Measurements from ENCODE around the gene ATPAF1.

Gene ATPAF1

DNA sequence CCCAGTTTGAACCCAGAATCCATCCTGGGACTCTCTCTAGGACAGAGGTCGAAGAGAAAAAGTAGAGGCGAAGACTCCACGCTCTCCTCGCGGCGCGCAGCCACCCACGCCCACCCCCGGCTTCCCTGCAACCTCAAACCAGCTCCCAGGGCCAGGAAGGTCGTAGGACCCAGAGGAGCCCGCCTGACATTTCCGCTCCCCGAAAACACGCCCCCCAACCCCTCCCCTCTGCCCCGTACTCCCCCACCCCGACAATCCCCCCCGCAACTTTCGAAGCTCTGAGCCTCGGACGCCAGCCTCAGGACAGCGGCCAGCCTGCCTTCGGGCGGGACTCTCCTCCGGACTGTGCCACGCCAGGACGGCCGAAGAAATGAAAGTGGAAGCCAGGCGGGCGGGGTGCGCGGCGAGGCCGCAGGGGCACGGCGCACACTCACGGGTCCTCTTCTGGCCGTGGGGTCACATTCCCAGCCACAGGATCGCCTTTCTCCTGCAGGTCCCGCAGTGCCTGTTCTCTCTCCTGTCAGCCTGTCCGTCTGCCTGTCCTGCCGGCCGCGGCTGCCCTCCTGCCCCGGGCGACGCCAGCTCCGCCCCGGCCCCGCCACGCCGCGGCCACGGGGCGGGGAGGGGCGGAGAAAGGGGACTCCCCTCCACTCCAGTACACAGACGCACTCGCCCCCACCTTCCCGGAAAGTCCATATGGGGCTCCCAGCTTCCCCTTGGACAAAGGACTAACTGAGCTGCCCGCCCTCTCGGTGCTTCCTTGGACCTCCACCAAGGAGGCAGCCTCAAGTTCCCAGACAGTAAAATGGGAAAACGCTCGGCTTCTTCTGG, 51.7 kb downstream of the ATPAF1 start, which contains the start of gene MOB3C:
Gene MOB3C (minus strand): TSS at position 535 of the 831 bp plus-strand sequence. CDS start 3,490 bp downstream, outside the sequence.
- Histone ChIP-seq H4K20me1 (ENCODE audit: insufficient read depth, low read length) (no peaks in the 10 kb centered on the region), H3K79me2 (ENCODE audit: low read length) (no peaks in the 10 kb centered on the region), H3K4me1 (ENCODE audit: low read length) (peaks cover 9% of the 10 kb centered on the region; the same call in 1 of the 2 replicates), H3K36me3 (replicated peaks; ENCODE audit: low read depth, low read length) (no peaks in the 10 kb centered on the region), H2AFZ (ENCODE audit: low read depth, low read length) (peak within 1 kb of the TSS; percentile 88; the same call in 1 of the 2 replicates), H3K27ac (ENCODE audit: low read length) (no peak within 1 kb of the TSS), H3K4me3 (ENCODE audit: low read length) (peak within 1 kb of the TSS; percentile 97), H3K9me3 (ENCODE audit: insufficient read depth, low read length) (no peaks in the 10 kb centered on the region), H3K27me3 (ENCODE audit: low read depth, low read length) (no peaks in the 10 kb centered on the region), H3K9ac (ENCODE audit: low read length) (peak within 1 kb of the TSS; percentile 77), H3K4me2 (ENCODE audit: low read length) (peak within 1 kb of the TSS; percentile 97)
- TF ChIP-seq, protein P1, sequence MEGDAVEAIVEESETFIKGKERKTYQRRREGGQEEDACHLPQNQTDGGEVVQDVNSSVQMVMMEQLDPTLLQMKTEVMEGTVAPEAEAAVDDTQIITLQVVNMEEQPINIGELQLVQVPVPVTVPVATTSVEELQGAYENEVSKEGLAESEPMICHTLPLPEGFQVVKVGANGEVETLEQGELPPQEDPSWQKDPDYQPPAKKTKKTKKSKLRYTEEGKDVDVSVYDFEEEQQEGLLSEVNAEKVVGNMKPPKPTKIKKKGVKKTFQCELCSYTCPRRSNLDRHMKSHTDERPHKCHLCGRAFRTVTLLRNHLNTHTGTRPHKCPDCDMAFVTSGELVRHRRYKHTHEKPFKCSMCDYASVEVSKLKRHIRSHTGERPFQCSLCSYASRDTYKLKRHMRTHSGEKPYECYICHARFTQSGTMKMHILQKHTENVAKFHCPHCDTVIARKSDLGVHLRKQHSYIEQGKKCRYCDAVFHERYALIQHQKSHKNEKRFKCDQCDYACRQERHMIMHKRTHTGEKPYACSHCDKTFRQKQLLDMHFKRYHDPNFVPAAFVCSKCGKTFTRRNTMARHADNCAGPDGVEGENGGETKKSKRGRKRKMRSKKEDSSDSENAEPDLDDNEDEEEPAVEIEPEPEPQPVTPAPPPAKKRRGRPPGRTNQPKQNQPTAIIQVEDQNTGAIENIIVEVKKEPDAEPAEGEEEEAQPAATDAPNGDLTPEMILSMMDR (IDR thresholded peaks at IDR 0.05; ENCODE audit: low read depth, low read length): no peak
- TF ChIP-seq EZH2phosphoT487 (IDR thresholded peaks at IDR 0.05; ENCODE audit: low read depth): no peak

DNA sequence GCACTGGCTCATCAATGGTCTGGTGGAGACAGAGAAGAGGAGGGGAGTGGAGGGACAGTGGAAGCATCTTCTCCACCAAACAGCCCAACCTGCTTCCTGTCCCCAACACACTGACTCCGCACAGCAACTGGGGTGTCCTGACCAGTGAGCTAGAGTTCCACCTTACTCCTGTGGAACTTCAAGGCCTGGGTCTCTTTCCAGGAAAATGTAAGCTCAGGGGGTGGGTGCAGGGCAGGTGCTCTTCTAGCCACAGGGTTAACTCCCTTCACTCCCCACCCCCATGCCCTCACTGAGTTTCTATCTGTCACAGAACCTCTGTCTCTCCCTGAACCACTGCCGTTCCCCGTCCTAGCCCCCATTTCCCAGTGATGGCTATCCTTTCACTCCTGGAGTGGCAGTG, 52.4 kb downstream of the ATPAF1 start:
- Histone ChIP-seq H2AFZ (ENCODE audit: low read depth, low read length) (0 out of 2 replicates have a peak overlapping the region, but pooled peaks have one; percentile 45), H3K4me3 (ENCODE audit: low read length) (peak overlapping the region; percentile 97)

DNA sequence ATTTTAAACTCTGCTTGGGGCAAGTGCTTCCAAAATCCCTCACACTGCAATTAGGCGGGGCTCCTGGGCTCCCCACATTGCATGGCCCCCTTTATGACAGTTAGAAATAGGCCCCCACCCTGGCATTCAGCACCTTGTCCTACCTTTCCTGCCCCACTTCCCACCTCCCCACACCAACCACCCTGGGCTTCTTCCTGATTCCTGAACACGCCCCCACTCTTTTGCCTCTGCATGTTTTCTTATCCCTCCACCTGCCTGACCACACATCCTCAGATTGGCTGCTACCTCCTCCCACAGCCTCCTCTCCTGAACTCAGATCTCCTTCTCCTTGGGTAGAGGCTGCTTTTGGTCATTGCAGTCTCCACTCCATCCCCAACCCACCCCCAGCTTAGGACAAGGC, 53.1 kb downstream of the ATPAF1 start:
- Histone ChIP-seq H3K4me1 (ENCODE audit: low read length) (peaks cover 9% of the 10 kb centered on the region; the same call in 1 of the 2 replicates), H3K36me3 (replicated peaks; ENCODE audit: low read depth, low read length) (no peaks in the 10 kb centered on the region), H3K79me2 (ENCODE audit: low read length) (no peaks in the 10 kb centered on the region), H3K4me3 (ENCODE audit: low read length) (0 out of 2 replicates have a peak overlapping the region, but pooled peaks have one; percentile 97), H2AFZ (ENCODE audit: low read depth, low read length) (no peak overlapping the region), H3K27me3 (ENCODE audit: low read depth, low read length) (no peaks in the 10 kb centered on the region), H3K9me3 (ENCODE audit: insufficient read depth, low read length) (no peaks in the 10 kb centered on the region), H3K9ac (ENCODE audit: low read length) (no peak overlapping the region), H3K4me2 (ENCODE audit: low read length) (peak overlapping the region; percentile 97; the same call in 1 of the 2 replicates), H3K27ac (ENCODE audit: low read length) (no peak overlapping the region), H4K20me1 (ENCODE audit: insufficient read depth, low read length) (no peaks in the 10 kb centered on the region)
- TF ChIP-seq, protein P1 (IDR thresholded peaks at IDR 0.05; ENCODE audit: low read depth, low read length): no peak
- no peak for TF ChIP-seq EZH2phosphoT487 (IDR thresholded peaks at IDR 0.05; ENCODE audit: low read depth)

More for the DNA sequence above, 52.4 kb downstream of the ATPAF1 start:
- Histone ChIP-seq H3K9ac (ENCODE audit: low read length) (peak overlapping the region; percentile 77), H3K27ac (ENCODE audit: low read length) (no peak overlapping the region), H3K4me2 (ENCODE audit: low read length) (peak overlapping the region; percentile 97), H3K4me1 (ENCODE audit: low read length) (peaks cover 9% of the 10 kb centered on the region; the same call in 1 of the 2 replicates), H3K9me3 (ENCODE audit: insufficient read depth, low read length) (no peaks in the 10 kb centered on the region), H4K20me1 (ENCODE audit: insufficient read depth, low read length) (no peaks in the 10 kb centered on the region), H3K36me3 (replicated peaks; ENCODE audit: low read depth, low read length) (no peaks in the 10 kb centered on the region), H3K79me2 (ENCODE audit: low read length) (no peaks in the 10 kb centered on the region), H3K27me3 (ENCODE audit: low read depth, low read length) (no peaks in the 10 kb centered on the region)
- TF ChIP-seq EZH2phosphoT487 (IDR thresholded peaks at IDR 0.05; ENCODE audit: low read depth): no peak
- TF ChIP-seq, protein P1 (IDR thresholded peaks at IDR 0.05; ENCODE audit: low read depth, low read length): no peak

DNA sequence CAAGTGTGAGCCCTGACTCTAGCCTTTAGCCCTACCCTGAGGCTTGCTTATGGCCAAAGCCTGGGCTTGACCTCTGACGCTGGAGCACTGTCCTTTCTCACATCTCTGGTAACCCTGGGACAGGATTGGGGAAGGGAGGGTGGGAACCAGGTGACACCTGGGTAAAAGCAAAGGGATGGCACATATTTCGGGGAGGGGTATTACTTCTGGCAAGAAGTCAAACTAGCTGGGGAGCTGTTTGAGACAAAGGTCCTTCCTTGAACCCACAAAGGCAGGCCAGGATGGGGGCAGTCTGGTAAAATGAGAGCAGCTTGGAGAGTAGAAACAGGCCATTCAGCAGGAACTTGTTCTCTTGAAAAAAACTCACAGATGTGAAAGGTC, 53.6 kb downstream of the ATPAF1 start:
- no peak overlapping the region for H3K9ac ChIP-seq (ENCODE audit: low read length)
- H3K79me2 ChIP-seq (ENCODE audit: low read length): no peaks in the 10 kb centered on the region
- no peak overlapping the region for H2AFZ ChIP-seq (ENCODE audit: low read depth, low read length)
- no peak for TF ChIP-seq EZH2phosphoT487 (IDR thresholded peaks at IDR 0.05; ENCODE audit: low read depth)
- TF ChIP-seq, protein P1 (IDR thresholded peaks at IDR 0.05; ENCODE audit: low read depth, low read length): no peak
- peaks cover 9% of the 10 kb centered on the region; the same call in 1 of the 2 replicates for H3K4me1 ChIP-seq (ENCODE audit: low read length)
- no peak overlapping the region for H3K4me3 ChIP-seq (ENCODE audit: low read length)
- H3K4me2 ChIP-seq (ENCODE audit: low read length): no peak overlapping the region
- H3K27ac ChIP-seq (ENCODE audit: low read length): no peak overlapping the region
- no peaks in the 10 kb centered on the region for H3K27me3 ChIP-seq (ENCODE audit: low read depth, low read length)
- H3K36me3 ChIP-seq (replicated peaks; ENCODE audit: low read depth, low read length): no peaks in the 10 kb centered on the region
- H4K20me1 ChIP-seq (ENCODE audit: insufficient read depth, low read length): no peaks in the 10 kb centered on the region
- no peaks in the 10 kb centered on the region for H3K9me3 ChIP-seq (ENCODE audit: insufficient read depth, low read length)
